K562 (cell line): ENCODE measurements around the gene ZNF267. TPM values are rescaled to one million over a fixed set of nuclear protein-coding genes. Genes with fewer than 3 reads are reported as not detected.
"Not testable (repeated sequence)": the region's sequence is repeated elsewhere in the genome, so short reads cannot be mapped to it uniquely, and the experiment has no call there.

Source experiments
- ATAC-seq: fragments of 200-7000 bp; cut with Tn5 transposase; 3 replicates; pipeline ENCODE4 v1.9.1; 2020; ENCODE audit warnings: moderate library complexity
- BruUV-seq: library from RNA; stranded (reverse); fragments of 400-500 nt; replicated peaks from 2 replicates; lab custom pipeline; 2021; lab: Mats Ljungman, UMichigan
- CTCF ChIA-PET: fragments of 300-600 bp; formaldehyde crosslinking; extraction: SDS; loops from one replicate; lab custom pipeline; 2021; ENCODE audit warnings: low intra/inter-chr PET ratio; lab: Yijun Ruan, JAX
- POLR2A ChIA-PET: fragments of 300-600, 350-650 bp; sonication (Branson Sonifier 250); formaldehyde crosslinking; extraction: SDS; loops from one replicate; lab custom pipeline; 2021; ENCODE audit warnings: antibody characterized with exemption, inconsistent platforms; lab: Yijun Ruan, JAX
- DNase-seq, 4 experiments: peaks; one replicate each; pipeline versions ENCODE4 v3.0.0 to v3.0.0-alpha.2; 2011 to 2018; ENCODE audit warnings: low spot score in 3 of 4, mixed read lengths in 3 of 4; ENCODE audit errors: extremely low read depth in 1 of 4
- FAIRE-seq: peaks from 2 replicates; lab custom pipeline; 2011; peaks lifted over from hg19 to GRCh38; lab: Jason Lieb, UNC
- H2AFZ ChIP-seq: 2 replicates; pipeline ENCODE4 v1.6.0; 2011; ENCODE audit warnings: low read depth, low read length, control low read depth, inconsistent platforms
- H3K27ac ChIP-seq: fragments of 200-600 bp; 3 replicates; pipeline ENCODE4 v1.8.0; 2011; ENCODE audit warnings: low read depth, mild to moderate bottlenecking, control low read depth, inconsistent platforms, low read length, moderate library complexity, mixed read lengths; ENCODE audit errors: extremely low read depth
- H3K27me3 ChIP-seq, 2 experiments: fragments of 300-600 bp in 1 of 2; 2 replicates in 1 of 2; 3 replicates in 1 of 2; pipeline versions ENCODE4 v1.6.0 to v1.8.0; 2011; ENCODE audit warnings: inconsistent platforms in 2 of 2, low read length in 2 of 2, mild to moderate bottlenecking in 1 of 2, mixed read lengths in 1 of 2, moderate library complexity in 1 of 2; ENCODE audit not compliant: control insufficient read depth in 2 of 2, insufficient read depth in 2 of 2
- H3K36me3 ChIP-seq: fragments of 300-600 bp; 3 replicates; pipeline ENCODE4 v1.8.0; 2011; ENCODE audit warnings: mild to moderate bottlenecking, low read length, inconsistent platforms; ENCODE audit not compliant: control insufficient read depth, insufficient read depth
- H3K4me1 ChIP-seq, 2 experiments: fragments of 200-600 bp in 1 of 2; replicated peaks in 1 of 2; 2 replicates in 1 of 2; 3 replicates in 1 of 2; pipeline versions ENCODE4 v1.5.1 to v1.8.0; 2011; ENCODE audit warnings: inconsistent platforms in 2 of 2, low read length in 2 of 2, mild to moderate bottlenecking in 1 of 2, mixed read lengths in 1 of 2, moderate library complexity in 1 of 2; ENCODE audit not compliant: control insufficient read depth in 2 of 2, insufficient read depth in 2 of 2
- H3K4me2 ChIP-seq: 2 replicates; pipeline ENCODE4 v1.6.1; 2011; ENCODE audit warnings: low read length, control low read depth, inconsistent platforms, mixed read lengths; ENCODE audit not compliant: insufficient read depth
- H3K4me3 ChIP-seq: fragments of 200-600 bp; sonication (generic), shearing (Covaris generic); 2 replicates; pipeline ENCODE4 v1.5.1; 2016; ENCODE audit warnings: control low read depth, inconsistent platforms
- H3K79me2 ChIP-seq: fragments of 200-600 bp; 3 replicates; pipeline ENCODE4 v1.8.0; 2011; ENCODE audit warnings: low read length, inconsistent platforms; ENCODE audit not compliant: control insufficient read depth, insufficient read depth
- H3K9ac ChIP-seq, 2 experiments: 2 replicates each; pipeline versions ENCODE4 v1.6.0 to v1.6.1; 2011; ENCODE audit warnings: low read depth in 2 of 2, low read length in 2 of 2, control low read depth in 1 of 2, inconsistent platforms in 1 of 2, mild to moderate bottlenecking in 1 of 2, mixed read lengths in 1 of 2; ENCODE audit not compliant: insufficient read depth in 1 of 2
- H3K9me1 ChIP-seq: one replicate; pipeline ENCODE4 v1.6.0; 2011; ENCODE audit warnings: inconsistent platforms, mild to moderate bottlenecking, low read length, moderate library complexity; ENCODE audit not compliant: control insufficient read depth, insufficient read depth
- H3K9me3 ChIP-seq: replicated peaks from 2 replicates; pipeline ENCODE4 v1.5.1; 2011; ENCODE audit warnings: low read depth, low read length, inconsistent platforms; ENCODE audit not compliant: control insufficient read depth, insufficient read depth
- H4K20me1 ChIP-seq: replicated peaks from 2 replicates; pipeline ENCODE4 v1.6.1; 2011; ENCODE audit warnings: low read length, inconsistent platforms, mixed read lengths; ENCODE audit not compliant: control insufficient read depth, insufficient read depth
- CBX3 ChIP-seq, 2 experiments: IDR thresholded peaks; 1 replicate in 1 of 2; 2 replicates in 1 of 2; pipeline ENCODE4 v1.6.1; 2012; ENCODE audit warnings: inconsistent platforms in 2 of 2, low read length in 2 of 2, borderline replicate concordance in 1 of 2, control low read depth in 1 of 2
- CBX5 ChIP-seq: IDR thresholded peaks from 2 replicates; pipeline ENCODE4 v1.6.1; 2014; ENCODE audit warnings: low read depth, borderline replicate concordance
- TRIM28 ChIP-seq: fragments of 450-650 bp; IDR thresholded peaks from 2 replicates; pipeline ENCODE4 v1.6.1; 2017
- ZNF561 ChIP-seq: fragments of 450-650 bp; formaldehyde crosslinking; conservative IDR thresholded peaks from 2 replicates; pipeline ENCODE4 v1.4.0; 2020; ENCODE audit warnings: mild to moderate bottlenecking, moderate library complexity
- WGBS: fragments of 100-300 bp; shearing (Covaris generic); methylation state at CpG from one replicate; pipeline ENCODE4 v1.1.6; 2016; ENCODE audit warnings: low coverage, mixed read lengths; ENCODE audit not compliant: insufficient coverage; ENCODE audit errors: missing lambda C conversion rate; 5-methylcytosine and 5-hydroxymethylcytosine counted together
- in situ Hi-C: fragments of 300-500 bp; cut with MboI; formaldehyde crosslinking; loops from 4 replicates; pipeline ENCODE4 v1.15.0; 2018; ENCODE audit warnings: inconsistent platforms, mixed read lengths
- intact Hi-C: fragments of 100-400 bp; cut with micrococcal nuclease; formaldehyde crosslinking; loops from 2 replicates; pipeline ENCODE4 v1.14.2; 2022
- polyA plus RNA-seq, 8 experiments: library from polyadenylated mRNA; depleted of rRNA in 4 of 8; stranded (reverse) in 5 of 8; unstranded in 3 of 8; fragments of >200 nt; fragmentation: Nextera tagmentation in 2 of 8; fragmentation: Illumina TruSeq in 1 of 8; extraction: Ambion mirVana in 2 of 8; extraction: Trizol in 1 of 8; gene quantifications; 2 replicates each; pipeline versions ENCODE4 v1.2.1 to v1.2.3, GENCODE V29; 2011 to 2014; ENCODE audit warnings: inconsistent platforms in 1 of 8, missing spikeins in 1 of 8
- total RNA-seq, 7 experiments: library from RNA; depleted of rRNA in 6 of 7; stranded (reverse); fragments of >200 nt in 6 of 7; fragmentation: Illumina TruSeq in 2 of 7; extraction: Trizol in 2 of 7; gene quantifications; 2 replicates each; pipeline versions ENCODE4 v1.2.1 to v1.2.3, GENCODE V29; 2011 to 2021; ENCODE audit warnings: low replicate concordance in 1 of 7
- TF ChIP-seq, protein P1 (sequence below): fragments of 450-650 bp; IDR thresholded peaks from 2 replicates; pipeline ENCODE4 v1.6.1; 2018; ENCODE audit warnings: mild to moderate bottlenecking, low read depth; ENCODE audit not compliant: partially characterized antibody

ZNF267 gene
- total and polyA plus RNA-seq, 9 of the 15 experiments (the other 6 are each of a cell fraction or from before 2014, with no cell fraction given) = 14.6 to 38.8 (median 21.5) TPM

- FAIRE-seq, H4K20me1 ChIP-seq, H3K27ac ChIP-seq, H2AFZ ChIP-seq, BruUV-seq, H3K27me3 ChIP-seq, H3K79me2 ChIP-seq, H3K36me3 ChIP-seq, H3K4me3 ChIP-seq, H3K9me3 ChIP-seq, DNase-seq, H3K4me1 ChIP-seq, H3K9me1 ChIP-seq, H3K4me2 ChIP-seq, CTCF ChIA-PET, ATAC-seq, in situ Hi-C loops, intact Hi-C loops, H3K9ac ChIP-seq: not testable (repeated sequence)
- TF ChIP-seq TRIM28 (peak; percentile 85), CBX5 (peak; percentile 79; the same call in 1 of the 2 replicates), CBX3 (IDR thresholded peaks at IDR 0.05; ENCODE audit: borderline replicate concordance in 1 of 2, low read length in 2 of 2) (peak in 1 of 2 experiments; percentile 70; a peak in 1 of 3 replicates), ZNF561 (CRISPR knock-in tag) (0 out of 2 replicates have a peak, but pooled peaks have one; percentile 58)
- TF ChIP-seq, protein P1, sequence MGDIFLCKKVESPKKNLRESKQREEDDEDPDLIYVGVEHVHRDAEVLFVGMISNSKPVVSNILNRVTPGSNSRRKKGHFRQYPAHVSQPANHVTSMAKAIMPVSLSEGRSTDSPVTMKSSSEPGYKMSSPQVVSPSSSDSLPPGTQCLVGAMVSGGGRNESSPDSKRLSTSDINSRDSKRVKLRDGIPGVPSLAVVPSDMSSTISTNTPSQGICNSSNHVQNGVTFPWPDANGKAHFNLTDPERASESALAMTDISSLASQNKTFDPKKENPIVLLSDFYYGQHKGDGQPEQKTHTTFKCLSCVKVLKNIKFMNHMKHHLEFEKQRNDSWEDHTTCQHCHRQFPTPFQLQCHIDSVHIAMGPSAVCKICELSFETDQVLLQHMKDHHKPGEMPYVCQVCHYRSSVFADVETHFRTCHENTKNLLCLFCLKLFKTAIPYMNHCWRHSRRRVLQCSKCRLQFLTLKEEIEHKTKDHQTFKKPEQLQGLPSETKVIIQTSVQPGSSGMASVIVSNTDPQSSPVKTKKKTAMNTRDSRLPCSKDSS = peak; percentile 93
- POLR2A ChIA-PET = interaction anchor here (0.7 kb wide), 1 partner anchor 26 kb away, joined by 3 read pairs; no protein-coding TSS in a partner anchor
- WGBS = 0% methylated on average over 2 of the region's 2 CpGs
These were observed 25.0 kb upstream of the ZNF267 start for GRCh38 chr16:31848572-31848971.
